Astrocyte of the spinal cord (primary cell): Measurements from ENCODE around the gene MCFD2.
A peak's percentile ranks its signal among the peaks of the same experiment; 100 is the strongest.

Experiments
- DNase-seq: peaks from one replicate; pipeline ENCODE4 v3.0.0; 2011; ENCODE audit warnings: low read depth, low spot score
- H3K4me3 ChIP-seq: 2 replicates; pipeline ENCODE4 v1.5.1; 2011; ENCODE audit warnings: low read depth, mild to moderate bottlenecking, low read length, moderate library complexity
- CTCF ChIP-seq: IDR thresholded peaks from 2 replicates; pipeline ENCODE4 v1.5.1; 2012; ENCODE audit warnings: low read depth, mild to moderate bottlenecking, low read length, inconsistent platforms
- in situ Hi-C: cut with HindIII; loops from 2 replicates; pipeline ENCODE4 v1.10.0; 2017; ENCODE audit warnings: low sequenced_read_pairs

Gene MCFD2

GRCh38 chr2:46925474-46926351 is 10.1 kb upstream of the MCFD2 start:
- in situ Hi-C loops = no loop called here
- no peak for DNase-seq
- H3K4me3 ChIP-seq = no peak overlapping the region
- TF ChIP-seq CTCF = no peak

GRCh38 chr2:46924608-46925007 is 9.0 kb upstream of the MCFD2 start:
- no peak for TF ChIP-seq CTCF
- in situ Hi-C loops = no loop called here
- H3K4me3 ChIP-seq = no peak overlapping the region
- no peak for DNase-seq

- DNase-seq = no peak
- TF ChIP-seq CTCF = no peak
- no peak overlapping the region for H3K4me3 ChIP-seq
- in situ Hi-C loops = no loop called here
Observed at GRCh38 chr2:46924038-46924437, 8.4 kb upstream of the MCFD2 start.

- TF ChIP-seq CTCF = no peak
- no peak for DNase-seq
- H3K4me3 ChIP-seq = no peak overlapping the region
- in situ Hi-C loops = no loop called here
Observed at GRCh38 chr2:46923041-46923528, 7.5 kb upstream of the MCFD2 start.

- no peak for DNase-seq
- in situ Hi-C loops = no loop called here
- no peak overlapping the region for H3K4me3 ChIP-seq
- TF ChIP-seq CTCF = no peak
Observed at GRCh38 chr2:46922606-46923005, 7.0 kb upstream of the MCFD2 start.

- peak; percentile 42 for DNase-seq
- in situ Hi-C loops = no loop called here
- no peak for TF ChIP-seq CTCF
- H3K4me3 ChIP-seq = no peak overlapping the region
Observed at GRCh38 chr2:46921676-46922448, 6.3 kb upstream of the MCFD2 start.
